SK-N-SH (cell line): Measurements from ENCODE around the gene OS9. TPM values are rescaled to one million over a fixed set of nuclear protein-coding genes. Genes with fewer than 3 reads are reported as not detected.

Experiments
- CTCF ChIA-PET: fragments of 300-600, 350-600 bp; formaldehyde crosslinking; extraction: SDS; loops from one replicate; lab custom pipeline; 2021; lab: Yijun Ruan, JAX
- POLR2A ChIA-PET: fragments of 350-600 bp; sonication (Branson Sonifier 250); formaldehyde crosslinking; extraction: SDS; loops from one replicate; lab custom pipeline; 2020; ENCODE audit warnings: antibody characterized with exemption, inconsistent platforms; lab: Yijun Ruan, JAX
- DNase-seq: peaks from one replicate; pipeline ENCODE4 v3.0.0; 2012
- H2AFZ ChIP-seq: fragments of 200-600 bp; sonication (generic); 2 replicates; pipeline ENCODE4 v1.8.1; 2016; ENCODE audit warnings: antibody characterized with exemption, mild to moderate bottlenecking, low read depth
- H3F3A ChIP-seq: fragments of 200-600 bp; sonication (generic); replicated peaks from 2 replicates; pipeline ENCODE3; 2016; ENCODE audit warnings: antibody characterized with exemption, mild to moderate bottlenecking; ENCODE audit not compliant: insufficient read depth
- H3K27ac ChIP-seq, 2 experiments: fragments of 200-500 bp in 1 of 2; fragments of 200-600 bp in 1 of 2; sonication (Bioruptor generic) in 1 of 2; sonication (generic), shearing (Covaris generic) in 1 of 2; 2 replicates each; pipeline versions ENCODE4 v1.5.1 to v1.6.1; 2014 to 2016; ENCODE audit warnings: low read depth in 2 of 2, inconsistent platforms in 1 of 2, low read length in 1 of 2, mild to moderate bottlenecking in 1 of 2, mixed read lengths in 1 of 2
- H3K27me3 ChIP-seq: fragments of 200-600 bp; sonication (generic), shearing (Covaris generic); 2 replicates; pipeline ENCODE4 v1.6.1; 2016; ENCODE audit warnings: mixed run types; ENCODE audit not compliant: insufficient read depth
- H3K36me3 ChIP-seq, 2 experiments: fragments of 200-500 bp in 1 of 2; fragments of 200-600 bp in 1 of 2; sonication (Bioruptor generic) in 1 of 2; sonication (generic) in 1 of 2; replicated peaks in 1 of 2; 2 replicates each; pipeline versions ENCODE3 to v1.5.1; 2014 to 2016; ENCODE audit warnings: low read length in 1 of 2, mild to moderate bottlenecking in 1 of 2; ENCODE audit not compliant: insufficient read depth in 2 of 2, control insufficient read depth in 1 of 2
- H3K4me1 ChIP-seq, 2 experiments: fragments of 200-500 bp in 1 of 2; fragments of 200-600 bp in 1 of 2; sonication (Bioruptor generic) in 1 of 2; sonication (generic), shearing (Covaris generic) in 1 of 2; 2 replicates each; pipeline versions ENCODE4 v1.5.1 to v1.6.1; 2014 to 2016; ENCODE audit warnings: low read depth in 1 of 2, low read length in 1 of 2, mixed run types in 1 of 2; ENCODE audit not compliant: insufficient read depth in 2 of 2, control insufficient read depth in 1 of 2
- H3K4me2 ChIP-seq: fragments of 200-600 bp; sonication (generic), shearing (Covaris generic); 2 replicates; pipeline ENCODE4 v1.6.1; 2017; ENCODE audit warnings: mixed run types
- H3K4me3 ChIP-seq, 2 experiments: fragments of 200-500 bp in 1 of 2; fragments of 200-600 bp in 1 of 2; sonication (Bioruptor generic) in 1 of 2; sonication (generic), shearing (Covaris generic) in 1 of 2; 2 replicates each; pipeline versions ENCODE4 v1.5.1 to v1.8.1; 2014 to 2016; ENCODE audit warnings: low read depth in 2 of 2, inconsistent platforms in 1 of 2, low read length in 1 of 2, mild to moderate bottlenecking in 1 of 2, mixed read lengths in 1 of 2, moderate library complexity in 1 of 2
- H3K79me2 ChIP-seq: fragments of 200-600 bp; sonication (generic); 2 replicates; pipeline ENCODE4 v1.8.1; 2017; ENCODE audit warnings: mild to moderate bottlenecking; ENCODE audit not compliant: insufficient read depth
- H3K9ac ChIP-seq: fragments of 200-600 bp; sonication (generic); 2 replicates; pipeline ENCODE4 v1.6.1; 2017; ENCODE audit warnings: mixed run types
- H3K9me2 ChIP-seq: fragments of 200-600 bp; sonication (generic); 2 replicates; pipeline ENCODE4 v1.6.1; 2017; ENCODE audit warnings: mixed run types
- H3K9me3 ChIP-seq: fragments of 200-600 bp; sonication (generic); 2 replicates; pipeline ENCODE4 v1.6.1; 2017; ENCODE audit warnings: mixed run types, mild to moderate bottlenecking, moderate library complexity
- H4K20me1 ChIP-seq: fragments of 200-600 bp; sonication (generic); 2 replicates; pipeline ENCODE4 v1.6.1; 2017; ENCODE audit warnings: mild to moderate bottlenecking, mixed run types; ENCODE audit not compliant: insufficient read depth
- EP300 ChIP-seq, 2 experiments: IDR thresholded peaks; 2 replicates each; pipeline versions ENCODE4 v1.4.0 to v1.6.1; 2012; ENCODE audit warnings: borderline replicate concordance in 1 of 2, low read depth in 1 of 2, low read length in 1 of 2
- EZH2phosphoT487 ChIP-seq: fragments of 200-600 bp; sonication (generic); IDR thresholded peaks from 2 replicates; pipeline ENCODE4 v1.6.1; 2017; ENCODE audit warnings: low read depth, mixed run types, mild to moderate bottlenecking, antibody characterized with exemption, moderate library complexity, borderline replicate concordance
- FOXJ3 ChIP-seq: sonication (generic); formaldehyde crosslinking; IDR thresholded peaks from 2 replicates; pipeline ENCODE4 v1.5.1; 2020; ENCODE audit warnings: mild to moderate bottlenecking, missing genetic modification reagents
- FOXM1 ChIP-seq: IDR thresholded peaks from 2 replicates; pipeline ENCODE4 v1.4.0; 2012; ENCODE audit warnings: low read depth, mild to moderate bottlenecking
- GABPA ChIP-seq: IDR thresholded peaks from 2 replicates; pipeline ENCODE4 v1.4.0; 2012; ENCODE audit warnings: low read depth, mild to moderate bottlenecking
- JUND ChIP-seq: IDR thresholded peaks from 2 replicates; pipeline ENCODE4 v1.4.0; 2012
- MEF2A ChIP-seq: IDR thresholded peaks from 2 replicates; pipeline ENCODE4 v1.4.0; 2012; ENCODE audit warnings: low read depth, borderline replicate concordance
- MXI1 ChIP-seq: IDR thresholded peaks from 2 replicates; pipeline ENCODE4 v1.6.1; 2012; ENCODE audit warnings: mild to moderate bottlenecking, low read depth, low read length, improper control_type of control experiment
- NFIC ChIP-seq: IDR thresholded peaks from 2 replicates; pipeline ENCODE4 v1.4.0; 2012; ENCODE audit warnings: borderline replicate concordance
- NRF1 ChIP-seq: IDR thresholded peaks from 2 replicates; pipeline ENCODE4 v1.6.1; 2012; ENCODE audit warnings: low read depth, mild to moderate bottlenecking, low read length
- POLR2AphosphoS5 ChIP-seq: IDR thresholded peaks from 2 replicates; pipeline ENCODE4 v1.6.1; 2012; ENCODE audit warnings: low read depth, low read length
- RAD21 ChIP-seq: IDR thresholded peaks from 2 replicates; pipeline ENCODE4 v1.6.1; 2012; ENCODE audit warnings: mild to moderate bottlenecking, low read length
- SMC3 ChIP-seq: IDR thresholded peaks from 2 replicates; pipeline ENCODE4 v1.6.1; 2012; ENCODE audit warnings: low read depth, low read length, improper control_type of control experiment
- TCF12 ChIP-seq: IDR thresholded peaks from 2 replicates; pipeline ENCODE4 v1.4.0; 2012
- YY1 ChIP-seq: IDR thresholded peaks from 2 replicates; pipeline ENCODE4 v1.4.0; 2012; ENCODE audit warnings: low read depth, mild to moderate bottlenecking
- WGBS: methylation state at CpG from one replicate; pipeline ENCODE4 v1.1.6; 2017; ENCODE audit warnings: low lambda C conversion rate; 5-methylcytosine and 5-hydroxymethylcytosine counted together
- polyA plus RNA-seq, 3 experiments: library from polyadenylated mRNA; depleted of rRNA; stranded (reverse); fragments of >200 nt; gene quantifications; 2 replicates each; pipeline ENCODE4 v1.2.3, GENCODE V29; 2012
- TF ChIP-seq, protein P1 (sequence below): IDR thresholded peaks from 2 replicates; pipeline ENCODE4 v1.4.0; 2012; ENCODE audit warnings: low read depth, borderline replicate concordance
- TF ChIP-seq, protein P2 (sequence below): IDR thresholded peaks from 2 replicates; pipeline ENCODE4; 2012
- TF ChIP-seq, protein P3 (sequence below): IDR thresholded peaks from 2 replicates; pipeline ENCODE4 v1.4.0; 2012; ENCODE audit warnings: low read depth, borderline replicate concordance
- TF ChIP-seq, protein P4 (sequence below): fragments of 200-600 bp; sonication (generic); IDR thresholded peaks from 2 replicates; pipeline ENCODE4 v1.6.1; 2017; ENCODE audit warnings: antibody characterized with exemption, mild to moderate bottlenecking, moderate library complexity
- TF ChIP-seq, protein P5 (sequence below): fragments of 150-350 bp; IDR thresholded peaks from 2 replicates; pipeline ENCODE4 v1.6.1; 2016; ENCODE audit warnings: mild to moderate bottlenecking, low read depth, low read length

The OS9 gene
- polyA plus RNA-seq, 1 of the 3 experiments (the other 2 are of a cell fraction) = 280 TPM

DNA sequence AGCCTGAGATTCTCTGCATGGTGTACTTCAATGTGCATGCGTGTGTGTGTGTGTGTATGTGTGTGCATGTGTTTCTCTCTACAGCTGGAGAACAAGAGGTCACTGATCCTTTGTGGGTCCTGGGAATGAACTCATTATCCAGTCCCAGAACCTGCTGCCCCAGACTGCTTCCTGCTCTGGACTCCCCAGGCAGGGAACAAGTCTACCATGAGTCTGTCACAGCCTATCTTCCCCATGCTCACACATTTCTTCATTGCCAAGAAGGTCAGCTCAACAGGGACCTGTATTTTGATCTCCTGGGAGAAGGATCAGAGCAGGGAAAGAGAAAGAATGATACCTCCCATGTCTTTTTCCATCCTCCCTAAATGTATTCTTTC, 47.5 kb downstream of the OS9 start (continued):
- TF ChIP-seq, protein P1, sequence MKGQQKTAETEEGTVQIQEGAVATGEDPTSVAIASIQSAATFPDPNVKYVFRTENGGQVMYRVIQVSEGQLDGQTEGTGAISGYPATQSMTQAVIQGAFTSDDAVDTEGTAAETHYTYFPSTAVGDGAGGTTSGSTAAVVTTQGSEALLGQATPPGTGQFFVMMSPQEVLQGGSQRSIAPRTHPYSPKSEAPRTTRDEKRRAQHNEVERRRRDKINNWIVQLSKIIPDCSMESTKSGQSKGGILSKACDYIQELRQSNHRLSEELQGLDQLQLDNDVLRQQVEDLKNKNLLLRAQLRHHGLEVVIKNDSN = no peak
- TF ChIP-seq, protein P2, sequence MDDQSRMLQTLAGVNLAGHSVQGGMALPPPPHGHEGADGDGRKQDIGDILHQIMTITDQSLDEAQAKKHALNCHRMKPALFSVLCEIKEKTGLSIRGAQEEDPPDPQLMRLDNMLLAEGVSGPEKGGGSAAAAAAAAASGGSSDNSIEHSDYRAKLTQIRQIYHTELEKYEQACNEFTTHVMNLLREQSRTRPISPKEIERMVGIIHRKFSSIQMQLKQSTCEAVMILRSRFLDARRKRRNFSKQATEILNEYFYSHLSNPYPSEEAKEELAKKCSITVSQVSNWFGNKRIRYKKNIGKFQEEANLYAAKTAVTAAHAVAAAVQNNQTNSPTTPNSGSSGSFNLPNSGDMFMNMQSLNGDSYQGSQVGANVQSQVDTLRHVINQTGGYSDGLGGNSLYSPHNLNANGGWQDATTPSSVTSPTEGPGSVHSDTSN = no peak
- TF ChIP-seq JUND = no peak
- no peak for TF ChIP-seq FOXM1

DNA sequence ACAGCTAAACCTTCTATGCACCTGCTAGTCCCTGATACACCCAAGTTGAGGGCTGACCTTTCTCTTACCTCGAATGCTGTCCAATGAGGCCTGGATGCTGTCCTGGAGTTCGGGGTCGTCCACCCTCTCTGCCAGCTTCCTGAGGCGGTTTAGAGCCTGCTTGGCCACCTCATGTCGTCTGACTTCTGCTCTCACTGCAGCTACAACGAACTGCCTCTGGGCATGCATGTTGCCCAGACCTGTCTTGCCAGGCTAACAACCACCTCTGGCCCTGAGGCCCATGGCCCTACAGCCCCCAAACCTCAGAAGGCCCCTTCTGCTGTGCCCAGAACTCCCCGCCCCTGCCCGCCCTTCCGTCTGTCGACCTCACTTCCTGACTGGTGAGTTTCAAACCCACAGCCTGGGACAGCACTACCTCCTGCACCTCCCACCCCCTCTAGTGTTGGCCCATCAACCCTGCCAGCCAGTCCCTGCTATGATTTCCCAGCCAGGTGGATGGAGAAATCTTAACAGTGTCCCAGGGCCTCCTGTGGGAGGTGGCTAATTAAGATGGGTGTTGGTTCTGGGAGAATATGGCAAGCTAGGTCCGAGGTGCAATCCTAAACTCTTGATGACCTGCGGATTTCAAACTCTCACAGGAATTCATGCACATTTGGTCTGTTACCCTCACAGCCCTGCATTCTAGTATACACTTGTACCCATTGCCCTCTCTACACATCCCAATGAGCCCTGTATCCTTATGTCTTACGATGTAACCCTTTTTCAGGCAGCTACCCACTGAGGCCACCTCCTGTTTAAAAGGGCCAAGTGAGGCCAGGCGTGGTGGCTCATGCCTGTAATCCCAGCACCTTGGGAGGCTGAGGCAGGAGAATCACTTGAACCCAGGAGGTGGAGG, 48.2 kb downstream of the OS9 start:
- H3K9me2 ChIP-seq = no peaks in the 10 kb centered on the region
- H3K4me1 ChIP-seq = peaks cover 0 to 29% of the 10 kb centered on the region in 2 experiments; a peak in 2 of 4 replicates
- no peaks in the 10 kb centered on the region for H3K9me3 ChIP-seq
- H4K20me1 ChIP-seq = no peaks in the 10 kb centered on the region
- H3K4me3 ChIP-seq = no peak overlapping the region
- POLR2A ChIA-PET = no interaction called here
- no peak for TF ChIP-seq EZH2phosphoT487
- TF ChIP-seq TCF12 = no peak
- TF ChIP-seq, protein P1 = no peak
- TF ChIP-seq, protein P3, sequence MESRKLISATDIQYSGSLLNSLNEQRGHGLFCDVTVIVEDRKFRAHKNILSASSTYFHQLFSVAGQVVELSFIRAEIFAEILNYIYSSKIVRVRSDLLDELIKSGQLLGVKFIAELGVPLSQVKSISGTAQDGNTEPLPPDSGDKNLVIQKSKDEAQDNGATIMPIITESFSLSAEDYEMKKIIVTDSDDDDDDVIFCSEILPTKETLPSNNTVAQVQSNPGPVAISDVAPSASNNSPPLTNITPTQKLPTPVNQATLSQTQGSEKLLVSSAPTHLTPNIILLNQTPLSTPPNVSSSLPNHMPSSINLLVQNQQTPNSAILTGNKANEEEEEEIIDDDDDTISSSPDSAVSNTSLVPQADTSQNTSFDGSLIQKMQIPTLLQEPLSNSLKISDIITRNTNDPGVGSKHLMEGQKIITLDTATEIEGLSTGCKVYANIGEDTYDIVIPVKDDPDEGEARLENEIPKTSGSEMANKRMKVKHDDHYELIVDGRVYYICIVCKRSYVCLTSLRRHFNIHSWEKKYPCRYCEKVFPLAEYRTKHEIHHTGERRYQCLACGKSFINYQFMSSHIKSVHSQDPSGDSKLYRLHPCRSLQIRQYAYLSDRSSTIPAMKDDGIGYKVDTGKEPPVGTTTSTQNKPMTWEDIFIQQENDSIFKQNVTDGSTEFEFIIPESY = no peak
- TF ChIP-seq JUND = no peak
- TF ChIP-seq FOXM1 = no peak
- TF ChIP-seq MXI1 = no peak
- no peak for TF ChIP-seq RAD21
- TF ChIP-seq NFIC = no peak
- TF ChIP-seq MEF2A = no peak
- TF ChIP-seq, protein P4, sequence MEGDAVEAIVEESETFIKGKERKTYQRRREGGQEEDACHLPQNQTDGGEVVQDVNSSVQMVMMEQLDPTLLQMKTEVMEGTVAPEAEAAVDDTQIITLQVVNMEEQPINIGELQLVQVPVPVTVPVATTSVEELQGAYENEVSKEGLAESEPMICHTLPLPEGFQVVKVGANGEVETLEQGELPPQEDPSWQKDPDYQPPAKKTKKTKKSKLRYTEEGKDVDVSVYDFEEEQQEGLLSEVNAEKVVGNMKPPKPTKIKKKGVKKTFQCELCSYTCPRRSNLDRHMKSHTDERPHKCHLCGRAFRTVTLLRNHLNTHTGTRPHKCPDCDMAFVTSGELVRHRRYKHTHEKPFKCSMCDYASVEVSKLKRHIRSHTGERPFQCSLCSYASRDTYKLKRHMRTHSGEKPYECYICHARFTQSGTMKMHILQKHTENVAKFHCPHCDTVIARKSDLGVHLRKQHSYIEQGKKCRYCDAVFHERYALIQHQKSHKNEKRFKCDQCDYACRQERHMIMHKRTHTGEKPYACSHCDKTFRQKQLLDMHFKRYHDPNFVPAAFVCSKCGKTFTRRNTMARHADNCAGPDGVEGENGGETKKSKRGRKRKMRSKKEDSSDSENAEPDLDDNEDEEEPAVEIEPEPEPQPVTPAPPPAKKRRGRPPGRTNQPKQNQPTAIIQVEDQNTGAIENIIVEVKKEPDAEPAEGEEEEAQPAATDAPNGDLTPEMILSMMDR = no peak
- no peak for TF ChIP-seq NRF1
- no peak for TF ChIP-seq FOXJ3
- TF ChIP-seq EP300 (IDR thresholded peaks at IDR 0.05; ENCODE audit: borderline replicate concordance in 1 of 2, low read depth in 1 of 2, low read length in 1 of 2) = no peak
- no peak for TF ChIP-seq YY1
- TF ChIP-seq, protein P5, sequence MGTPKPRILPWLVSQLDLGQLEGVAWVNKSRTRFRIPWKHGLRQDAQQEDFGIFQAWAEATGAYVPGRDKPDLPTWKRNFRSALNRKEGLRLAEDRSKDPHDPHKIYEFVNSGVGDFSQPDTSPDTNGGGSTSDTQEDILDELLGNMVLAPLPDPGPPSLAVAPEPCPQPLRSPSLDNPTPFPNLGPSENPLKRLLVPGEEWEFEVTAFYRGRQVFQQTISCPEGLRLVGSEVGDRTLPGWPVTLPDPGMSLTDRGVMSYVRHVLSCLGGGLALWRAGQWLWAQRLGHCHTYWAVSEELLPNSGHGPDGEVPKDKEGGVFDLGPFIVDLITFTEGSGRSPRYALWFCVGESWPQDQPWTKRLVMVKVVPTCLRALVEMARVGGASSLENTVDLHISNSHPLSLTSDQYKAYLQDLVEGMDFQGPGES = no peak
- no peak for TF ChIP-seq SMC3
- no peak for TF ChIP-seq GABPA
- no peak for TF ChIP-seq POLR2AphosphoS5
- H2AFZ ChIP-seq = no peak overlapping the region
- peaks cover 9 to 10% of the 10 kb centered on the region in 2 experiments for H3K36me3 ChIP-seq
- no peak overlapping the region for H3K27ac ChIP-seq
- H3K4me2 ChIP-seq = no peak overlapping the region
- 51% methylated on average over 12 of the region's 14 CpGs for WGBS
- no peaks in the 10 kb centered on the region; the same call in 1 of the 2 replicates for H3K79me2 ChIP-seq
- no peak overlapping the region for H3K9ac ChIP-seq
- H3K27me3 ChIP-seq = no peaks in the 10 kb centered on the region
- no peak for DNase-seq
- peaks cover 19% of the 10 kb centered on the region for H3F3A ChIP-seq
- CTCF ChIA-PET = interaction anchor here (0.6 to 2.2 kb wide), 4 partner anchors 15 to 1317 kb away, joined by 3 to 7 read pairs (median 5); no protein-coding TSS in a partner anchor
